Endothelial cell of umbilical vein (primary cell): ENCODE data around the gene SCYGR4. TPM values are rescaled to one million over a fixed set of nuclear protein-coding genes. Genes with fewer than 3 reads are reported as not detected.

Experiments
- polyA plus RNA-seq, 4 experiments: library from polyadenylated mRNA; depleted of rRNA in 3 of 4; stranded (reverse) in 3 of 4; unstranded in 1 of 4; fragments of >200 nt; gene quantifications; 2 replicates each; pipeline versions ENCODE4 v1.2.1 to v1.2.3, GENCODE V29; 2011 to 2012; ENCODE audit warnings: missing spikeins in 1 of 4
- total RNA-seq: library from RNA; stranded (reverse); gene quantifications from 2 replicates; pipeline ENCODE4 v1.2.3, GENCODE V29; 2021

SCYGR4 gene
- total and polyA plus RNA-seq, 2 donors (not counting 3 experiments of a cell fraction or from before 2014, with no cell fraction given) = not detected

Other genes with a start within 250 kb of the SCYGR4 start
- not detected in 2 replicates for gene TM4SF20, start 238.2 kb upstream of the SCYGR4 start, total RNA-seq
- gene TM4SF20, start 238.2 kb upstream of the SCYGR4 start, polyA plus RNA-seq = not detected in 2 replicates
- gene SCYGR1, start 229.5 kb upstream of the SCYGR4 start, total RNA-seq = not detected in 2 replicates
- not detected in 2 replicates for gene SCYGR1, start 229.5 kb upstream of the SCYGR4 start, polyA plus RNA-seq
- gene AGFG1, start 145.3 kb upstream of the SCYGR4 start, total RNA-seq = 69.2 and 87.9 TPM in 2 replicates
- 106 and 118 TPM in 2 replicates for gene AGFG1, start 145.3 kb upstream of the SCYGR4 start, polyA plus RNA-seq
- gene SCYGR2, start 18.6 kb upstream of the SCYGR4 start, total RNA-seq = not detected in 2 replicates
- not detected in 2 replicates for gene SCYGR2, start 18.6 kb upstream of the SCYGR4 start, polyA plus RNA-seq
- not detected in 2 replicates for gene SCYGR3, start 2.7 kb upstream of the SCYGR4 start, total RNA-seq
- not detected in 2 replicates for gene SCYGR3, start 2.7 kb upstream of the SCYGR4 start, polyA plus RNA-seq
- gene SCYGR5, start 49.3 kb downstream of the SCYGR4 start, total RNA-seq = not detected in 2 replicates
- gene SCYGR5, start 49.3 kb downstream of the SCYGR4 start, polyA plus RNA-seq = not detected in 2 replicates
- gene SLC19A3, start 100.5 kb downstream of the SCYGR4 start, total RNA-seq = not detected in 2 replicates
- 0.01 and 0.13 TPM in 2 replicates for gene SLC19A3, start 100.5 kb downstream of the SCYGR4 start, polyA plus RNA-seq
- not detected in 2 replicates for gene SCYGR6, start 107.3 kb downstream of the SCYGR4 start, total RNA-seq
- gene SCYGR6, start 107.3 kb downstream of the SCYGR4 start, polyA plus RNA-seq = not detected in 2 replicates
- gene SCYGR7, start 110.8 kb downstream of the SCYGR4 start, total RNA-seq = not detected in 2 replicates
- not detected in 2 replicates for gene SCYGR7, start 110.8 kb downstream of the SCYGR4 start, polyA plus RNA-seq
- not detected in 2 replicates for gene SCYGR8, start 128.4 kb downstream of the SCYGR4 start, total RNA-seq
- gene SCYGR8, start 128.4 kb downstream of the SCYGR4 start, polyA plus RNA-seq = not detected in 2 replicates
- gene CCL20, start 196.3 kb downstream of the SCYGR4 start, total RNA-seq = 0.53 TPM in 1 of 2 replicates, not detected in the other
- gene CCL20, start 196.3 kb downstream of the SCYGR4 start, polyA plus RNA-seq = 0.16 and 0.32 TPM in 2 replicates